Suprapubic skin (tissue), 4 donors: ENCODE data around the gene DRAM2.

Experiments
- CTCF ChIP-seq, 2 donors: fragments of 200-600 bp in 1 of 2; fragments of 450-650 bp in 1 of 2; sonication (generic) in 1 of 2; IDR thresholded peaks; one replicate each; pipeline ENCODE4 v1.5.1; 2016 to 2019; ENCODE audit warnings: antibody characterized with exemption in 2 of 2, mild to moderate bottlenecking in 1 of 2, moderate library complexity in 1 of 2
- EP300 ChIP-seq: sonication (generic); formaldehyde crosslinking; IDR thresholded peaks from one replicate; pipeline ENCODE4 v1.6.1; 2017; ENCODE audit warnings: antibody characterized with exemption
- POLR2A ChIP-seq, 2 donors: fragments of 450-650 bp; IDR thresholded peaks; one replicate each; pipeline ENCODE4 v1.6.1; 2017; ENCODE audit warnings: antibody characterized with exemption in 2 of 2, mild to moderate bottlenecking in 2 of 2, moderate library complexity in 2 of 2
- POLR2AphosphoS5 ChIP-seq, 3 donors: sonication (generic); formaldehyde crosslinking; IDR thresholded peaks; one replicate each; pipeline ENCODE4 v1.6.1; 2017; ENCODE audit warnings: antibody characterized with exemption in 3 of 3

- TF ChIP-seq POLR2A (IDR thresholded peaks at IDR 0.05): no peak
- no peak for TF ChIP-seq POLR2AphosphoS5 (IDR thresholded peaks at IDR 0.05)
- no peak for TF ChIP-seq CTCF (IDR thresholded peaks at IDR 0.05)
- no peak for TF ChIP-seq EP300
Observed at GRCh38 chr1:111154021-111154999, 14.4 kb upstream of the DRAM2 start.
